Measurements from ENCODE around the gene ARHGEF17.
A peak's percentile ranks its signal among the peaks of the same experiment; 100 is the strongest.

DNA sequence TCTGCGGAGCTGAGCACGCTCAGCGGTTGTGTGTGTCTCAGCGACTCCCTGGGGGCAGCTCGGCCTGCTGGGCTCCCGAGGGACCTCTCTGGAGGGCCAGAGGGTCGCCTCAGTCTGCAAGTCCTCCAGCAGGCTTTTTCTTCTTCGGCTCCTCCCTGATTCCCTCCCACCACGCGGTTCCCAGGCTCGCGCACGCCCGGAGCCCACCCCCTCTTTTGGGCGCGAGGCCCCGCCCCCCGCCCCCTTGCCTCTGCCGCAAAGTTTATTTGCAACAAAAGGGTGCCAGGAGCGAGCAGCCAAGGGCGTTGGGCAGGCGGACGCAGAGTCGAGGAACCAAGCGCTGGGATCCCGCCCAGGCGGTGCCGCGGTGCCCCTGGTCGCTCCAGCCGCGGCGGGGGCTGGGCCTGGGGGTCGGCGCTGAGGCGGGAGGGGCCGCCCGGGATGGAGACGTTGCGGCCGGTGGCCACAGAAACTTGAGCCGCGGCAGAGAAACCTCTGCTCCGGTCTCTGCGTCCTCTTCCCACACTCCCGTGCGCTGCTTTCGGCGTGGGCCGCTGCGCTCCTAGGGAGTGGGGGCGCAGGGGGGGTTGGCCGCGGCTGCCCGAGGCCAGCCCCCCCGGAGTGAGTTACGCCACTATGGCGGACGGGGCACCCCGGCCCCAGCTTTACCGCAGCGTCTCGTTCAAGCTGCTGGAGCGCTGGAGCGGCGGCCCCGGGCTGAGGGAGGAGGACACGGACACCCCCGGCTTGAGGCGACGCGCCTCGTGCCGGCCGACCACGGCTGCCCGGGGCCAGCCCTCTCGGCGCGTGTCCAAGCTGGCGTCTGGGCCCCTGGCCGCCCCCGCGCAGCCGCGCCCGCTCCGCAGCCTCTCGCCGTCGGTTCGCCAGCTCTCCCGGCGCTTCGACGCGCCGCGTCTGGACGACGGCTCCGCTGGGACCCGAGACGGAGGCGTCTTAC lies at the start of gene ARHGEF17:
- no peak for TF ChIP-seq CTCF (IDR thresholded peaks at IDR 0.05)
- peak; percentile 2 to 72 for TF ChIP-seq POLR2AphosphoS5 (IDR thresholded peaks at IDR 0.05)
- TF ChIP-seq POLR2A (IDR thresholded peaks at IDR 0.05; ENCODE audit: low read depth) = no peak
- no peak for TF ChIP-seq EP300 (IDR thresholded peaks at IDR 0.05)

Data from esophagus muscularis mucosa (tissue), 4 donors.